OCI-LY3 (cell line): ENCODE results near the gene GNAQ.

ENCODE experiments used
- H2AFZ ChIP-seq: fragments of 200-600, 300-600 bp; shearing (Covaris generic); 2 replicates; pipeline ENCODE4 v1.6.0; 2014; ENCODE audit warnings: antibody characterized with exemption, low read depth, low read length
- H3K27ac ChIP-seq: fragments of 200-600, 300-600 bp; sonication (generic); 2 replicates; pipeline ENCODE4 v1.5.1; 2014; ENCODE audit warnings: mild to moderate bottlenecking, low read length, moderate library complexity, mixed read lengths
- H3K27me3 ChIP-seq: fragments of 200-600, 300-600 bp; sonication (generic); 2 replicates; pipeline ENCODE4 v1.6.1; 2014; ENCODE audit warnings: low read depth, low read length, mixed read lengths
- H3K36me3 ChIP-seq: fragments of 200-600, 300-600 bp; sonication (generic); replicated peaks from 2 replicates; pipeline ENCODE3; 2014; ENCODE audit warnings: low read depth, low read length, mixed read lengths
- H3K4me1 ChIP-seq: fragments of 300-600, 200-600 bp; sonication (generic); 2 replicates; pipeline ENCODE4 v1.6.1; 2014; ENCODE audit warnings: low read length, mixed read lengths
- H3K4me2 ChIP-seq: fragments of 200-600, 300-600 bp; sonication (generic); 2 replicates; pipeline ENCODE4 v1.6.1; 2014; ENCODE audit warnings: low read length, mixed read lengths
- H3K4me3 ChIP-seq: fragments of 300-600, 200-600 bp; sonication (generic); 2 replicates; pipeline ENCODE4 v1.5.1; 2014; ENCODE audit warnings: antibody characterized with exemption, mild to moderate bottlenecking, low read length, moderate library complexity
- H3K79me2 ChIP-seq: fragments of 300-600, 200-600 bp; shearing (Covaris generic); 2 replicates; pipeline ENCODE4 v1.6.1; 2014; ENCODE audit warnings: mild to moderate bottlenecking, low read length, mixed read lengths
- H3K9ac ChIP-seq: fragments of 300-600, 200-600 bp; shearing (Covaris generic); 2 replicates; pipeline ENCODE4 v1.6.0; 2014; ENCODE audit warnings: mild to moderate bottlenecking, low read length, moderate library complexity
- H3K9me3 ChIP-seq: fragments of 200-600, 300-600 bp; shearing (Covaris generic); 2 replicates; pipeline ENCODE4 v1.6.1; 2014; ENCODE audit warnings: low read length, mixed read lengths; ENCODE audit not compliant: insufficient read depth
- H4K20me1 ChIP-seq: fragments of 200-600, 300-600 bp; sonication (generic); 2 replicates; pipeline ENCODE4 v1.6.1; 2016; ENCODE audit warnings: low read length, mixed read lengths; ENCODE audit not compliant: insufficient read depth
- CTCF ChIP-seq: fragments of 200-600, 300-600 bp; sonication (generic); IDR thresholded peaks from 2 replicates; pipeline ENCODE4 v1.5.1; 2014; ENCODE audit warnings: antibody characterized with exemption, low read length, low read depth
- EZH2phosphoT487 ChIP-seq: fragments of 200-600 bp; shearing (Covaris generic); IDR thresholded peaks from 2 replicates; pipeline ENCODE4 v1.6.1; 2018; ENCODE audit warnings: antibody characterized with exemption, mixed run types, low read depth

The GNAQ gene

GRCh38 chr9:77785341-77785740 lies 246.3 kb downstream of the GNAQ start:
- no peak overlapping the region for H3K9ac ChIP-seq
- no peaks in the 10 kb centered on the region for H3K27me3 ChIP-seq
- TF ChIP-seq CTCF (no peak), EZH2phosphoT487 (no peak)
- no peak overlapping the region for H3K4me2 ChIP-seq
- H3K79me2 ChIP-seq: no peaks in the 10 kb centered on the region
- no peaks in the 10 kb centered on the region for H3K36me3 ChIP-seq
- H4K20me1 ChIP-seq: no peaks in the 10 kb centered on the region
- no peaks in the 10 kb centered on the region for H3K9me3 ChIP-seq
- H3K27ac ChIP-seq: no peak overlapping the region
- no peak overlapping the region for H3K4me3 ChIP-seq
- no peaks in the 10 kb centered on the region for H3K4me1 ChIP-seq
- H2AFZ ChIP-seq: no peak overlapping the region

- Histone ChIP-seq H3K9me3 (no peaks in the 10 kb centered on the region), H3K9ac (no peak overlapping the region), H2AFZ (no peak overlapping the region), H3K4me1 (no peaks in the 10 kb centered on the region), H4K20me1 (no peaks in the 10 kb centered on the region), H3K27ac (no peak overlapping the region), H3K27me3 (no peaks in the 10 kb centered on the region), H3K4me2 (no peak overlapping the region), H3K36me3 (no peaks in the 10 kb centered on the region), H3K79me2 (no peaks in the 10 kb centered on the region), H3K4me3 (no peak overlapping the region)
- TF ChIP-seq EZH2phosphoT487 (no peak), CTCF (no peak)
These were observed 248.1 kb downstream of the GNAQ start for GRCh38 chr9:77783518-77783917.

- H3K9ac ChIP-seq: no peak overlapping the region
- H3K27me3 ChIP-seq: no peaks in the 10 kb centered on the region
- no peak overlapping the region for H3K27ac ChIP-seq
- no peak overlapping the region for H2AFZ ChIP-seq
- H4K20me1 ChIP-seq: no peaks in the 10 kb centered on the region
- TF ChIP-seq EZH2phosphoT487 (no peak), CTCF (no peak)
- no peaks in the 10 kb centered on the region for H3K36me3 ChIP-seq
- H3K4me1 ChIP-seq: no peaks in the 10 kb centered on the region
- H3K4me3 ChIP-seq: no peak overlapping the region
- no peak overlapping the region for H3K4me2 ChIP-seq
- no peaks in the 10 kb centered on the region for H3K79me2 ChIP-seq
- H3K9me3 ChIP-seq: no peaks in the 10 kb centered on the region
These were observed 252.6 kb downstream of the GNAQ start for GRCh38 chr9:77779010-77779409.

GRCh38 chr9:77773381-77773780 lies 258.2 kb downstream of the GNAQ start:
- Histone ChIP-seq H3K4me1 (no peaks in the 10 kb centered on the region), H3K9me3 (no peaks in the 10 kb centered on the region), H3K4me3 (no peak overlapping the region), H3K4me2 (no peak overlapping the region), H2AFZ (no peak overlapping the region), H3K79me2 (no peaks in the 10 kb centered on the region), H3K27ac (no peak overlapping the region), H3K9ac (no peak overlapping the region), H4K20me1 (no peaks in the 10 kb centered on the region), H3K36me3 (no peaks in the 10 kb centered on the region), H3K27me3 (no peaks in the 10 kb centered on the region)
- no peak for TF ChIP-seq EZH2phosphoT487
- no peak for TF ChIP-seq CTCF
